Right lobe of liver (tissue), 4 donors: ENCODE measurements around the gene HOXC10.

Source experiments
- CTCF ChIP-seq, 4 donors: fragments of 200-600 bp in 3 of 4; fragments of 450-650 bp in 1 of 4; IDR thresholded peaks; one replicate each; pipeline versions ENCODE4 v1.5.1 to v1.8.0; 2016 to 2022; ENCODE audit warnings: antibody characterized with exemption in 4 of 4, mild to moderate bottlenecking in 2 of 4
- POLR2A ChIP-seq: fragments of 450-650 bp; IDR thresholded peaks from one replicate; pipeline ENCODE4 v1.6.1; 2017; ENCODE audit warnings: antibody characterized with exemption, mild to moderate bottlenecking
- donor health status: DM: no; HTN: no; CAD: no.
- donor health status: DM: no; HTN: no; CAD: no.
- donor health status: DM: no; HTN: yes; CAD: no.

- TF ChIP-seq POLR2A, result no peak
- TF ChIP-seq CTCF (IDR thresholded peaks at IDR 0.05), result peak; percentile 28 to 47 (median 40)
Observed at GRCh38 chr12:53989227-53990113, 4.5 kb downstream of the HOXC10 start.
